HepG2 (cell line): ENCODE results near the gene PRKAR1B. TPM values are rescaled to one million over a fixed set of nuclear protein-coding genes. Genes with fewer than 3 reads are reported as not detected.

Experiments used
- ATM ChIP-seq: fragments of 450-650 bp; IDR thresholded peaks from 2 replicates; pipeline ENCODE4 v1.7.1; 2017; ENCODE audit warnings: mild to moderate bottlenecking, borderline replicate concordance
- BORCS8-MEF2B ChIP-seq: sonication (generic); formaldehyde crosslinking; IDR thresholded peaks from 2 replicates; pipeline ENCODE4 v1.8.0; 2022; ENCODE audit warnings: mild to moderate bottlenecking, missing genetic modification reagents
- CREB1 ChIP-seq, 2 experiments: fragments of 450-650 bp in 1 of 2; IDR thresholded peaks; 2 replicates each; pipeline ENCODE4 v1.6.1; 2016 to 2017; ENCODE audit warnings: control low read depth in 1 of 2, mild to moderate bottlenecking in 1 of 2, missing compliant biosample characterization in 1 of 2, missing genetic modification characterization in 1 of 2
- MAFG ChIP-seq: sonication (generic); formaldehyde crosslinking; IDR thresholded peaks from 2 replicates; pipeline ENCODE4 v1.5.1; 2020; ENCODE audit warnings: mild to moderate bottlenecking, missing genetic modification reagents
- NR3C1 ChIP-seq: sonication (generic); formaldehyde crosslinking; IDR thresholded peaks from 2 replicates; pipeline ENCODE4 v1.4.0; 2020; ENCODE audit warnings: missing genetic modification reagents
- RBFOX2 ChIP-seq: fragments of 200-400 bp; formaldehyde crosslinking; IDR thresholded peaks from 2 replicates; pipeline ENCODE4 v1.6.1; 2017; ENCODE audit warnings: low read depth, mild to moderate bottlenecking, low read length
- RFX3 ChIP-seq: IDR thresholded peaks from 2 replicates; pipeline ENCODE4 v1.6.1; 2016; ENCODE audit warnings: missing biosample characterization, missing genetic modification reagents
- RFX5 ChIP-seq: IDR thresholded peaks from 2 replicates; pipeline ENCODE4 v1.6.1; 2011; ENCODE audit warnings: low read depth, low read length, improper control_type of control experiment
- SP1 ChIP-seq, 2 experiments: fragments of 450-650 bp in 1 of 2; sonication (generic) in 1 of 2; formaldehyde crosslinking in 1 of 2; IDR thresholded peaks; 2 replicates each; pipeline versions ENCODE4 v1.4.0 to v1.6.1; 2016 to 2020; ENCODE audit warnings: missing genetic modification reagents in 1 of 2
- SRF ChIP-seq: IDR thresholded peaks from 2 replicates; pipeline ENCODE4 v1.6.1; 2011; ENCODE audit warnings: mild to moderate bottlenecking, low read depth, low read length, moderate library complexity
- TAF1 ChIP-seq: sonication (generic); formaldehyde crosslinking; IDR thresholded peaks from 2 replicates; pipeline ENCODE4 v1.4.0; 2020; ENCODE audit warnings: missing genetic modification reagents
- TBL1XR1 ChIP-seq: fragments of 150-350 bp; IDR thresholded peaks from 2 replicates; pipeline ENCODE4 v1.6.1; 2014; ENCODE audit warnings: borderline replicate concordance, low read length; ENCODE audit not compliant: partially characterized antibody
- TEAD2 ChIP-seq: sonication (generic); formaldehyde crosslinking; IDR thresholded peaks from 2 replicates; pipeline ENCODE4 v1.9.0; 2021; ENCODE audit warnings: missing genetic modification reagents
- TSC22D2 ChIP-seq: sonication (generic); formaldehyde crosslinking; IDR thresholded peaks from 2 replicates; pipeline ENCODE4 v1.5.1; 2020; ENCODE audit warnings: missing genetic modification reagents, mild to moderate bottlenecking, borderline replicate concordance
- ZBTB7B ChIP-seq: sonication (generic); formaldehyde crosslinking; IDR thresholded peaks from 2 replicates; pipeline ENCODE4 v1.4.0; 2020; ENCODE audit warnings: missing genetic modification reagents
- ZNF547 ChIP-seq: sonication (generic); formaldehyde crosslinking; IDR thresholded peaks from 2 replicates; pipeline ENCODE4 v1.5.1; 2020; ENCODE audit warnings: mild to moderate bottlenecking, missing genetic modification reagents
- ZNF629 ChIP-seq: sonication (generic); formaldehyde crosslinking; conservative IDR thresholded peaks from 2 replicates; pipeline ENCODE4 v1.5.0; 2020; ENCODE audit warnings: missing genetic modification reagents
- ZNF674 ChIP-seq: sonication (generic); formaldehyde crosslinking; IDR thresholded peaks from 2 replicates; pipeline ENCODE4 v1.5.0; 2020; ENCODE audit warnings: low read depth, mild to moderate bottlenecking, missing genetic modification reagents
- ZNF737 ChIP-seq: sonication (generic); formaldehyde crosslinking; IDR thresholded peaks from 2 replicates; pipeline ENCODE4 v1.5.0; 2020; ENCODE audit warnings: missing genetic modification reagents, mild to moderate bottlenecking, borderline replicate concordance
- polyA plus RNA-seq, 8 experiments: library from polyadenylated mRNA; depleted of rRNA in 3 of 8; stranded (reverse) in 7 of 8; unstranded in 1 of 8; fragments of >200 nt; fragmentation: Illumina TruSeq in 4 of 8; extraction: Trizol in 4 of 8; gene quantifications; 2 replicates each; pipeline versions ENCODE4 v1.2.1 to v1.2.3, GENCODE V29; 2011 to 2016; ENCODE audit warnings: low read depth in 4 of 8, missing spikeins in 1 of 8, mixed read lengths in 1 of 8; ENCODE audit not compliant: insufficient read depth in 1 of 8
- total RNA-seq, 5 experiments: library from RNA; depleted of rRNA; stranded (reverse); fragments of >200 nt; fragmentation: Illumina TruSeq; extraction: Trizol; gene quantifications; 2 replicates each; pipeline ENCODE4 v1.2.3, GENCODE V29; 2016; ENCODE audit warnings: low read depth in 1 of 5
- TF ChIP-seq, protein P1 (sequence below): sonication (generic); formaldehyde crosslinking; IDR thresholded peaks from 2 replicates; pipeline ENCODE4 v1.4.0; 2020; ENCODE audit warnings: mild to moderate bottlenecking, missing genetic modification reagents
- TF ChIP-seq, protein P2 (sequence below): sonication (generic); formaldehyde crosslinking; IDR thresholded peaks from 2 replicates; pipeline ENCODE4 v1.8.1; 2023; ENCODE audit warnings: mild to moderate bottlenecking, missing genetic modification reagents
- TF ChIP-seq, protein P3 (sequence below): sonication (generic); formaldehyde crosslinking; IDR thresholded peaks from 2 replicates; pipeline ENCODE4 v1.5.0; 2020; ENCODE audit warnings: missing genetic modification reagents

Gene PRKAR1B
- total and polyA plus RNA-seq, 2 of the 13 experiments (the other 11 are each of a cell fraction or from before 2014, with no cell fraction given) = 7.9 to 28.2 TPM

DNA sequence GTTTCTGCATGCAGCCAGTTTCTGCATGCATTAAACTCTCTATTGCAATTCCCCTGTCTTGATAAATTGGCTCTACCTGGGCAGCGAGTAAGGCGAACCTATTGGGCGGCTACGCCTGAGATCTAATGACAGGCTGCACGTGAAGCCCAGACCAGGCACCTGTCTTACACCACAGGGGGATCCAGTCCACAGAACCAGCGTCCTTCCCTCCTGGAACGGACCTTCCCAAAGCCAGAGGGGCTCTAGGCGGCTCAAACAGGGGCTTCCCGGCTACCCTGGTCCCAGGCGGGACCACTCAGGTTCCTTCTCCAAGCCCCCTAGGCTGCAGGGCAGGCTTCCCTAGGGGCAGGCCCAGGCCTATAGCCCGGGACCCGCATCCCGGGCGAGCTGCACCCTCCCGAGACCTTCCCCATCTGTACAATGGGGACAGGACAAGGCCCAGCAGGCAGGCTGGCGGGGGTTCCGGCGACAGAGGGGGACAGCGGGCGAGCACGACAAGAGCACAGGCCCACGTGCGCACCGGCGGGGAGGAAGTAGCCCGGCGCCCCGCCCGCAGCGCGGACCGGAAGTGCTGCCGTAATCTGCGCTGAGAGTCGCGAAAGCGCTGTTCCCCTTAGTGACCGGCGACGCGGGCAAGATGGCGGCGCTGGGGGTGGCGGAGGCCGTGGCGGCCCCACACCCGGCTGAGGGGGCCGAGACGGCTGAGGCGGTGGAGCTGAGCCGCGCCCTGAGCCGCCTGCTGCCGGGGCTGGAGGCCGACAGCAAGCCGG lies 812 bp downstream of the PRKAR1B start, which contains the start of gene DNAAF5 (continued):
- TF ChIP-seq TSC22D2 (CRISPR knock-in tag) = peak; percentile 71; the same call in 1 of the 2 replicates
- TF ChIP-seq SRF = no peak
- TF ChIP-seq, protein P1, sequence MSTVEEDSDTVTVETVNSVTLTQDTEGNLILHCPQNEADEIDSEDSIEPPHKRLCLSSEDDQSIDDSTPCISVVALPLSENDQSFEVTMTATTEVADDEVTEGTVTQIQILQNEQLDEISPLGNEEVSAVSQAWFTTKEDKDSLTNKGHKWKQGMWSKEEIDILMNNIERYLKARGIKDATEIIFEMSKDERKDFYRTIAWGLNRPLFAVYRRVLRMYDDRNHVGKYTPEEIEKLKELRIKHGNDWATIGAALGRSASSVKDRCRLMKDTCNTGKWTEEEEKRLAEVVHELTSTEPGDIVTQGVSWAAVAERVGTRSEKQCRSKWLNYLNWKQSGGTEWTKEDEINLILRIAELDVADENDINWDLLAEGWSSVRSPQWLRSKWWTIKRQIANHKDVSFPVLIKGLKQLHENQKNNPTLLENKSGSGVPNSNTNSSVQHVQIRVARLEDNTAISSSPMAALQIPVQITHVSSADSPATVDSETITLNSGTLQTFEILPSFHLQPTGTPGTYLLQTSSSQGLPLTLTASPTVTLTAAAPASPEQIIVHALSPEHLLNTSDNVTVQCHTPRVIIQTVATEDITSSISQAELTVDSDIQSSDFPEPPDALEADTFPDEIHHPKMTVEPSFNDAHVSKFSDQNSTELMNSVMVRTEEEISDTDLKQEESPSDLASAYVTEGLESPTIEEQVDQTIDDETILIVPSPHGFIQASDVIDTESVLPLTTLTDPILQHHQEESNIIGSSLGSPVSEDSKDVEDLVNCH = no peak
- peak; percentile 58; the same call in 1 of the 2 replicates for TF ChIP-seq RFX5
- 0 out of 2 replicates have a peak, but pooled peaks have one; percentile 18 for TF ChIP-seq CREB1 (IDR thresholded peaks at IDR 0.05)
- TF ChIP-seq CREB1 (CRISPR knock-in tag; IDR thresholded peaks at IDR 0.05) = no peak
- TF ChIP-seq ZNF737 = no peak
- TF ChIP-seq, protein P2, sequence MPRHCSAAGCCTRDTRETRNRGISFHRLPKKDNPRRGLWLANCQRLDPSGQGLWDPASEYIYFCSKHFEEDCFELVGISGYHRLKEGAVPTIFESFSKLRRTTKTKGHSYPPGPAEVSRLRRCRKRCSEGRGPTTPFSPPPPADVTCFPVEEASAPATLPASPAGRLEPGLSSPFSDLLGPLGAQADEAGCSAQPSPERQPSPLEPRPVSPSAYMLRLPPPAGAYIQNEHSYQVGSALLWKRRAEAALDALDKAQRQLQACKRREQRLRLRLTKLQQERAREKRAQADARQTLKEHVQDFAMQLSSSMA (CRISPR knock-in tag) = peak; percentile 56; the same call in 1 of the 2 replicates
- peak; percentile 92 for TF ChIP-seq BORCS8-MEF2B (CRISPR knock-in tag)
- TF ChIP-seq ZNF547 = peak; percentile 91
- TF ChIP-seq RBFOX2 = peak; percentile 95
- TF ChIP-seq RFX3 (CRISPR knock-in tag) = peak; percentile 92
- TF ChIP-seq ZNF674 (CRISPR knock-in tag) = no peak
- TF ChIP-seq ZNF629 = peak; percentile 86
- no peak for TF ChIP-seq MAFG (CRISPR knock-in tag)
- peak; percentile 55; the same call in 1 of the 2 replicates for TF ChIP-seq ZBTB7B
- TF ChIP-seq NR3C1 (CRISPR knock-in tag) = no peak
- no peak for TF ChIP-seq ATM
- TF ChIP-seq TAF1 (CRISPR knock-in tag) = peak; percentile 79; the same call in 1 of the 2 replicates
- TF ChIP-seq SP1 (IDR thresholded peaks at IDR 0.05) = no peak
- 0 out of 2 replicates have a peak, but pooled peaks have one; percentile 21 for TF ChIP-seq SP1 (CRISPR knock-in tag; IDR thresholded peaks at IDR 0.05)
- TF ChIP-seq, protein P3, sequence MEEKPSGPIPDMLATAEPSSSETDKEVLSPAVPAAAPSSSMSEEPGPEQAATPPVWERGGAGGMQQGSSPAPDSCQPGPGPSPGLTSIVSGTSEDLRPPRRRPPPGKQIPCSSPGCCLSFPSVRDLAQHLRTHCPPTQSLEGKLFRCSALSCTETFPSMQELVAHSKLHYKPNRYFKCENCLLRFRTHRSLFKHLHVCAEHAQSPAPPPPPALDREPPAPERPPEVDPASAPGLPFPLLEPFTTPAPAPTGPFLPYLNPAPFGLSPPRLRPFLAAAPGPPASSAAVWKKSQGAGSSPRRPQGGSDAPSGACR (CRISPR knock-in tag) = peak; percentile 79
- no peak for TF ChIP-seq TBL1XR1
- TF ChIP-seq TEAD2 (CRISPR knock-in tag) = no peak; the same call in 1 of the 2 replicates
